HepG2 (cell line): ENCODE measurements around the gene C1RL. TPM values are rescaled to one million over a fixed set of nuclear protein-coding genes. Genes with fewer than 3 reads are reported as not detected.

Experiments
- ERF ChIP-seq: IDR thresholded peaks from 2 replicates; pipeline ENCODE4 v1.6.1; 2018; ENCODE audit warnings: missing biosample characterization, missing genetic modification reagents
- FLYWCH1 ChIP-seq: sonication (generic); formaldehyde crosslinking; IDR thresholded peaks from 2 replicates; pipeline ENCODE4 v1.8.1; 2023; ENCODE audit warnings: mild to moderate bottlenecking, missing genetic modification reagents
- HDAC2 ChIP-seq: sonication (generic); formaldehyde crosslinking; IDR thresholded peaks from 2 replicates; pipeline ENCODE4 v1.4.0; 2020; ENCODE audit warnings: missing genetic modification reagents
- HNF4A ChIP-seq: sonication (generic); formaldehyde crosslinking; IDR thresholded peaks from 2 replicates; pipeline ENCODE4 v1.4.0; 2020; ENCODE audit warnings: missing genetic modification reagents
- MAFG ChIP-seq: sonication (generic); formaldehyde crosslinking; IDR thresholded peaks from 2 replicates; pipeline ENCODE4 v1.5.1; 2020; ENCODE audit warnings: mild to moderate bottlenecking, missing genetic modification reagents
- NPAS2 ChIP-seq: sonication (generic); formaldehyde crosslinking; IDR thresholded peaks from 2 replicates; pipeline ENCODE4 v1.8.0; 2022; ENCODE audit warnings: mild to moderate bottlenecking, missing genetic modification reagents, borderline replicate concordance
- PRMT3 ChIP-seq: sonication (generic); formaldehyde crosslinking; IDR thresholded peaks from 2 replicates; pipeline ENCODE4 v1.8.1; 2022; ENCODE audit warnings: low read depth, mild to moderate bottlenecking, moderate library complexity, missing genetic modification reagents, borderline replicate concordance
- RARA ChIP-seq: IDR thresholded peaks from 2 replicates; pipeline ENCODE4 v1.6.1; 2016; ENCODE audit warnings: missing genetic modification reagents, missing compliant biosample characterization
- SALL1 ChIP-seq: sonication (generic); formaldehyde crosslinking; IDR thresholded peaks from 2 replicates; pipeline ENCODE4 v1.8.0; 2022; ENCODE audit warnings: mild to moderate bottlenecking, missing genetic modification reagents
- SKI ChIP-seq: fragments of 450-650 bp; IDR thresholded peaks from one replicate; pipeline ENCODE4 v1.6.1; 2018; ENCODE audit warnings: mild to moderate bottlenecking; ENCODE audit not compliant: partially characterized antibody
- ZNF224 ChIP-seq: sonication (generic); formaldehyde crosslinking; IDR thresholded peaks from 2 replicates; pipeline ENCODE4 v1.5.0; 2020; ENCODE audit warnings: mild to moderate bottlenecking, missing genetic modification reagents
- polyA plus RNA-seq, 8 experiments: library from polyadenylated mRNA; depleted of rRNA in 3 of 8; stranded (reverse) in 7 of 8; unstranded in 1 of 8; fragments of >200 nt; fragmentation: Illumina TruSeq in 4 of 8; extraction: Trizol in 4 of 8; gene quantifications; 2 replicates each; pipeline versions ENCODE4 v1.2.1 to v1.2.3, GENCODE V29; 2011 to 2016; ENCODE audit warnings: low read depth in 4 of 8, missing spikeins in 1 of 8, mixed read lengths in 1 of 8; ENCODE audit not compliant: insufficient read depth in 1 of 8
- total RNA-seq, 5 experiments: library from RNA; depleted of rRNA; stranded (reverse); fragments of >200 nt; fragmentation: Illumina TruSeq; extraction: Trizol; gene quantifications; 2 replicates each; pipeline ENCODE4 v1.2.3, GENCODE V29; 2016; ENCODE audit warnings: low read depth in 1 of 5
- TF ChIP-seq, protein P1 (sequence below): sonication (generic); formaldehyde crosslinking; IDR thresholded peaks from 2 replicates; pipeline ENCODE4 v1.4.0; 2020; ENCODE audit warnings: missing genetic modification reagents
- TF ChIP-seq, protein P2 (sequence below): sonication (generic); formaldehyde crosslinking; IDR thresholded peaks from 2 replicates; pipeline ENCODE4 v1.5.0; 2020; ENCODE audit warnings: mild to moderate bottlenecking, missing genetic modification reagents, borderline replicate concordance

Gene C1RL
- total and polyA plus RNA-seq, 2 of the 13 experiments (the other 11 are each of a cell fraction or from before 2014, with no cell fraction given): 28.9 to 53.1 TPM

DNA sequence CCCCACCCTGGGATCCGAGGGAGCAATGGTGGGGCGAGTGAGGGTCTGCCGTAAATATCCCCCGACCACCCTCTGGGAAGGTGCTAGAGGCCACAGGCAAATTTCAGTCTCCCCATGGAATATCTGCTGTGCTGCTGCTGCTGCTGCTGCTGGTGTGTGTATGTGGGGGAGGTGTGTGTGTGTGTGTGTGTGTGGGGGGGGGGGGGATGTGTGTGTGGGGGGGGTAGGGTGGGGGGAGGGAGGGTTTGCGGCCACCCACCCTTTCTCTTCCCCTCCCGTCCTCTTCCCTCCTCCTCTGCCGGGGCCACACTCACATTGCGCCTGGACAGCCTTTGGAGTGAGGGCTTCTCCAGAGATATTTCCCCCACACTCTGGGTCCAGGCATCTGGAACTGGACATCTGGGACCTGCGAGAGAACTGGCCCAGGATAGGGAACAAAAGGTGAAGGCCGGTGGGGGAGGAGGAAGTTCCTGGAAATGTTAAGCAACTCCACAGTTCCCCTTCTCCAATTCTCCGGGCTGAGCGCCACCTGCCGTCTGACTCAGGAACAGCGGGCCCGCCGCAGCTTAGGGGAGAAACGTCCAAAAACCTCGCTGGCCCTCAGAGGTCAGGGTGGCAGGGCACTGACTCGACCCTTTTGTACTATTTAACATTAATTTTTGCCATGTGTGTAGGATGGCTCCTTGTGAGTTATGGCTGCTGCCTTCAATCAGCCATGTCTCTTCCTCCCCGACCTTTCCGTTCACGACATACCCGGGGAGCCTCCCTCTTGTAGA, at the start of gene C1RL (continued):
- TF ChIP-seq, protein P1, sequence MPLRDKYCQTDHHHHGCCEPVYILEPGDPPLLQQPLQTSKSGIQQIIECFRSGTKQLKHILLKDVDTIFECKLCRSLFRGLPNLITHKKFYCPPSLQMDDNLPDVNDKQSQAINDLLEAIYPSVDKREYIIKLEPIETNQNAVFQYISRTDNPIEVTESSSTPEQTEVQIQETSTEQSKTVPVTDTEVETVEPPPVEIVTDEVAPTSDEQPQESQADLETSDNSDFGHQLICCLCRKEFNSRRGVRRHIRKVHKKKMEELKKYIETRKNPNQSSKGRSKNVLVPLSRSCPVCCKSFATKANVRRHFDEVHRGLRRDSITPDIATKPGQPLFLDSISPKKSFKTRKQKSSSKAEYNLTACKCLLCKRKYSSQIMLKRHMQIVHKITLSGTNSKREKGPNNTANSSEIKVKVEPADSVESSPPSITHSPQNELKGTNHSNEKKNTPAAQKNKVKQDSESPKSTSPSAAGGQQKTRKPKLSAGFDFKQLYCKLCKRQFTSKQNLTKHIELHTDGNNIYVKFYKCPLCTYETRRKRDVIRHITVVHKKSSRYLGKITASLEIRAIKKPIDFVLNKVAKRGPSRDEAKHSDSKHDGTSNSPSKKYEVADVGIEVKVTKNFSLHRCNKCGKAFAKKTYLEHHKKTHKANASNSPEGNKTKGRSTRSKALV (CRISPR knock-in tag): 0 out of 2 replicates have a peak, but pooled peaks have one; percentile 22
- TF ChIP-seq PRMT3 (CRISPR knock-in tag): 0 out of 2 replicates have a peak, but pooled peaks have one; percentile 36
- peak; percentile 66 for TF ChIP-seq ERF
- peak; percentile 95 for TF ChIP-seq RARA (CRISPR knock-in tag)
- TF ChIP-seq ZNF224: 0 out of 2 replicates have a peak, but pooled peaks have one; percentile 63
- peak; percentile 41 for TF ChIP-seq SKI
- TF ChIP-seq NPAS2: no peak
- TF ChIP-seq, protein P2, sequence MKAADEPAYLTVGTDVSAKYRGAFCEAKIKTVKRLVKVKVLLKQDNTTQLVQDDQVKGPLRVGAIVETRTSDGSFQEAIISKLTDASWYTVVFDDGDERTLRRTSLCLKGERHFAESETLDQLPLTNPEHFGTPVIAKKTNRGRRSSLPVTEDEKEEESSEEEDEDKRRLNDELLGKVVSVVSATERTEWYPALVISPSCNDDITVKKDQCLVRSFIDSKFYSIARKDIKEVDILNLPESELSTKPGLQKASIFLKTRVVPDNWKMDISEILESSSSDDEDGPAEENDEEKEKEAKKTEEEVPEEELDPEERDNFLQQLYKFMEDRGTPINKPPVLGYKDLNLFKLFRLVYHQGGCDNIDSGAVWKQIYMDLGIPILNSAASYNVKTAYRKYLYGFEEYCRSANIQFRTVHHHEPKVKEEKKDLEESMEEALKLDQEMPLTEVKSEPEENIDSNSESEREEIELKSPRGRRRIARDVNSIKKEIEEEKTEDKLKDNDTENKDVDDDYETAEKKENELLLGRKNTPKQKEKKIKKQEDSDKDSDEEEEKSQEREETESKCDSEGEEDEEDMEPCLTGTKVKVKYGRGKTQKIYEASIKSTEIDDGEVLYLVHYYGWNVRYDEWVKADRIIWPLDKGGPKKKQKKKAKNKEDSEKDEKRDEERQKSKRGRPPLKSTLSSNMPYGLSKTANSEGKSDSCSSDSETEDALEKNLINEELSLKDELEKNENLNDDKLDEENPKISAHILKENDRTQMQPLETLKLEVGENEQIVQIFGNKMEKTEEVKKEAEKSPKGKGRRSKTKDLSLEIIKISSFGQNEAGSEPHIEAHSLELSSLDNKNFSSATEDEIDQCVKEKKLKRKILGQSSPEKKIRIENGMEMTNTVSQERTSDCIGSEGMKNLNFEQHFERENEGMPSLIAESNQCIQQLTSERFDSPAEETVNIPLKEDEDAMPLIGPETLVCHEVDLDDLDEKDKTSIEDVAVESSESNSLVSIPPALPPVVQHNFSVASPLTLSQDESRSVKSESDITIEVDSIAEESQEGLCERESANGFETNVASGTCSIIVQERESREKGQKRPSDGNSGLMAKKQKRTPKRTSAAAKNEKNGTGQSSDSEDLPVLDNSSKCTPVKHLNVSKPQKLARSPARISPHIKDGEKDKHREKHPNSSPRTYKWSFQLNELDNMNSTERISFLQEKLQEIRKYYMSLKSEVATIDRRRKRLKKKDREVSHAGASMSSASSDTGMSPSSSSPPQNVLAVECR (CRISPR knock-in tag): no peak
- TF ChIP-seq SALL1 (CRISPR knock-in tag): peak; percentile 82
- no peak for TF ChIP-seq MAFG
- 0 out of 2 replicates have a peak, but pooled peaks have one; percentile 49 for TF ChIP-seq HDAC2
- no peak for TF ChIP-seq FLYWCH1
- TF ChIP-seq HNF4A (CRISPR knock-in tag): peak; percentile 60
- TF ChIP-seq, all 625 proteins: peak for 156
